DMS79 (cell line): ENCODE data around the gene GLUL.

Experiments
- DNase-seq: peaks from one replicate; lab custom pipeline; 2025; lab: John Stamatoyannopoulos, UW

The GLUL gene

DNA sequence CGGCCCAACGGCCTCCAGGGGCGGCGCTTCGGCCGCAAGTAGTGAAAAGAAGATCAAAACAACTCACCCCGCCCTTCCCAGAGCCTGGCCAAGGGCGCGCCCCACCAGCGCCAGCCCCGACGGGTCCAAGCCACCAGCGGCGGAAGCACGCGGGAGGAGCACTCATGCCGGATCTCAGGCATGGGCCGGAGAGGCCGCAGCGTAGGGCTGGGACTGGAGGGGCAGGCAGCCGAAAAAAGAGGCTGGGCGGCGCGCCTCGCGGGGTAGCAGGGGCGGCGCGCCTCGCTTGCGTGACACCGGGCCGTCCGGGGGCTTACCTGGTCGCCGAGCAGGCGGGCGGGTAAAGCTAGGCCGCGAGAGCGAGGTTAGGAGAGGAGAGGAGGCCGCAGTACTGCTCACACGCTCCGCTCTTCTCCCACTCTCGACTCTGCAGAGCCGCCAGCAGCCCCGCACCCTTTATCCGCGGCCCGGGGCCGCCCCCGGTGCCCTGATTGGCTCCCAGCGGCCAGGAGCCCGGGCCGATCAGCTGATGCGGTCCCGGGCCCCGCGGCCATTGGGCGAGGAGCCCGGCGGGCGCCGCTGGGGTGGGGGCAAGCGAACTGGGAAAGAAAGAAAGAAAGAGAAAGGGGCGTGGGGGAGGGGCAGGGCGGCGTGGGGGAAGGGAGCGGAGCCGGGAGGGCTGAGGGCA, at the start of gene GLUL:
Gene GLUL, minus strand, starts transcription at position 429 of the 688 bp plus-strand sequence. CDS start 3,053 bp downstream, outside the sequence.
- DNase-seq = peak; percentile 90

DNA sequence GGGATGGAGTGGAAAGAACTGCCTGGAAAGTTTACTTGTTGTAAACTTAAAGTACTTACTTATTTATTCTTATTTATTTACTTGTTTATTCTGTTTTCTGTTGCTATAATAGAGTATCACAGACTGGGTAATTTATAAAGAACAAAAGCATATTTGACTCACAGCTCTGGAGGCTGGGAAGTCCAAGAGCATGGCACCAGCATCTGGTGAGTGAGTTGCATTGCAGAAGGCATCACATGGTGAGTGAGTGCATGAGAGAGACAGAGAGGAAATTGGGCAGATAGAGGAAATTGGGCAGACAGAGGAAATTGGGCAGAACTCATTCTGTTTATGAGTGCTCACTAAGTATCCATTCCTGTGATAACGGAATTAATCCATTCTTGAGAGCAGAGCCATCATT, 46.7 kb upstream of the GLUL start:
- no peak for DNase-seq

DNA sequence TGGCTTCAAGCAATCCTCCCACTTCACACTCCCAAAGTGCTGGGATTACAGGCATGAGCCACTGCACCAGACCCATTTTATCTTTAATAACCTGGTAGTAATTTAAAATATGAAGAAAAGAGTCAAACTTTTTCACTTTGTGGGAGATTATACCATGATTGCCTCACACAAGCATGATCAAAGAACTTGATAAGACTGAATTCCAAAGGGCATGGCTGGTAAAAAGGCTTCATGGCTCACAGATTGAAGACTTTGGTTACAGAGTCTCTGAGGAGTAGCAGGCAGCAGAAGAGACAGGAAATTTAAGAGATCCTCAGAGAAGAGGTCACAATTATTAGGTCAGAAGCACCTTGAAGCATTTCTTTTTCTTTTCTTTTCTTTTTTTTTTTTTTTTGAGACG, 42.0 kb upstream of the GLUL start:
- DNase-seq = no peak

DNA sequence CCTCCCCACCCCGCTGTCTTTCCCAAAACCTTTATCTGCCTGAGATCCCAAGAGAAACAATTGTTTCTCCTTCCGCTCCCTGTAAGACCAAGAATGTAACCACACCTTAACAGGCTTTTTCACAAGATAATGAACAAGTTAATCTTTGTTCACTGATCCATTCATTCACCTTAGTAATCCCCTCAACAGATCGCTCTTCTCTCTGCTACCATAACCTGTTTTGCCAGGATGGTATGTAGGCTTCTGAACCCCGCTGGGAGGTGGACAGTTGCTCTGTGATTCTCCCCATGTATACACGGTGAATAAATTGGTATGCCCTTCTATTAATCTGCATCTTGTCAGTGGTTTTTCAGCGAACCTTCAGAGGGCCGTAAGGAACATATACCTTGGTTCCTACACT, 39.7 kb upstream of the GLUL start:
- no peak for DNase-seq

DNA sequence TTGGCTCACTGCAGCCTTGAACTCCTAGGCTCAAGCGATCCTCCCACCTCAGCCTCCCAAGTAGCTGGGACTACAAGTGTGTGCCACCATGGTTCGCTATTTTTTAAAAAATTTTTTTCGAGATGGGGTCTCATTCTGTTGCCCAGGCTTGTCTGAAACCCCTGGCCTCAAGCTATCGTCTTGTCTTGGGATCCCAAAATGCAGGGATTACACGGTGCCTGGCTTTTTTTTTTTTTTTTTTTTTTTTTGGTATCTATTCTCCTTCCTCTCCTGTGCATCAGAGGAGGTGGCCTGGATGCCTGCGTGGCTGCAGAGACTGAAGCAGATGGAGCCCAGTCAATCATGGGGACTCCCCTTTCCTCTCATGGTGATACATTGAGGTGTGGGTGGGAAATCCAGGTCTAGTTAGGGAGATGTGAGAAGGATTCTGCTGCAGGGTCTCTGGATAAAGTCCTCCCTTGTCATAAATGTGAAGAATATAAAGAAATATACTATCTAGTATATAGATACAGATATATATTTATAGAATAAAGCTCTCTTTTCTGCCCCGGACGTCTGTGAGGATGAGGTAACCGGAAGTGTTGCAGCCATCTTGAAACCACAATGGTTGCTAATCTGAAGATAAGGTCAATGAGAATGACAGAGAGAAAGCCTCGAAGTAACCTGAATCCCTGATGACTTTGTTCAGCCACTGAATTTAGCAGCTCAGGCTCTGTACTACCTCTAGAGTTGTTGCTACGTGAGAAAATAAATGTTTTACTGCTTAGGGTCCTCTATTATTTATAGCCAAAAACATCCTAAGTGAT, 38.9 kb upstream of the GLUL start:
- no peak for DNase-seq

DNA sequence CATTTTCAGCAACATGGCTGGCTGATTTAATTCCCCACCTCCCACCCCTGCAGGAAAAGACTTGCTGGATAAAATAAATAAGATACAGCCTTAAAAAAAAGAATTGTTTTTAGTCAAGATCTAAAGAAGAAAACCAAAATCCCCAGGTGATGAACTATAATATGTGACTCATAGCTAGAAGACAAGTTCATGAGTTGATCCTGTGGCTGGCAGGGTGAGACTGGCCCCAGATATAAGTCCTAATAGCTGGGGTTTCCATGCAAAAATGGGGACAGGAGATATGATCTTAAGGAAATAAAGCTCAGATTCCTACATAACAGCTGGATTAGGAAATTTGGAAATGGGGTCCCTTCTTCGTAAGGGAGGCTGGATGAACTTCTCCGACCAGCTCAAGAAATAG, 36.5 kb upstream of the GLUL start:
- no peak for DNase-seq

DNA sequence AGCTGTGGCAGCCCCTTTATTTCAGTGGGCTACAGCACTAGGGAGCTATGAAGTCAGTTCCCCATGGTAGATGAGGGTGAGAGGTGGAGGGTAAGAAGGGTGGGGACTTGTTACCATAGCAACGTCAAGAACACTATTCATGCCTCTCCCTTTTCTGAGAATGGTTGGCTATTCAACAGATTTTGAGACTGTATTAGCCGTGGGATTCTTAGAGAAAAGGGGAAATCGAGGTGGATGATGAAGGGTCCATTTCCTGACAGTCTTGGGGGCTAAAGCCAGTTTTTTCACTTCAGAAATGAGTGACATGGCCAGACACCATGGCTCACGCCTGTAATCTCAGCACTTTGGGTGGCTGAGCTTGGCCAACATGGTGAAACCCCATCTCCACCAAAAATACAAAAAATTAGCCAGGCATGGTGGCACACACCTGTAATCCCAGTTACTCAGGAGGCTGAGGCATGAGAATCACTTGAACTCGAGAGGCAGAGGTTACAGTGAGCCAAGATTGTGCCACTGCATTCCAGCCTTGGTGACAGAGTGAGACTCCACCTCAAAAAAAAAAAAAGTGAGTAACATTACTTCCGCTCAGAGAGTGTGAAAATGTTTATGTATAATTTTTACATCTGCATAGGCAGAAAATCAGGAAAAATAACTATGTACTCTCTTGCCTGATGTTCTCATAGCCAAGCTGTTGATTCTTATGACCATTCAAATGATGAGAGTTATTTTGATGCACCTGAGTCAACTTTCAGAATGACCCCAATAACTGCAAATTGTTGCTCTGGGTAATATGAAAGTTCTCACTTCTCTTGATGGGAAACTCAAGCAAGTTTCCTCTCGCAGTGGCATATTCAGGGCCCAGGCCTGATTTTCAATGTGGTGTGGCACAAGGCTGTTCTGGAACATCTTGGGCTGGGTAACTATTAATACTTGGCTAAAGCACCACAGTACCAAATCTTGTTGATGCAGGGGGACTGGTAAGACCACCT, 35.1 kb upstream of the GLUL start:
- DNase-seq = no peak

DNA sequence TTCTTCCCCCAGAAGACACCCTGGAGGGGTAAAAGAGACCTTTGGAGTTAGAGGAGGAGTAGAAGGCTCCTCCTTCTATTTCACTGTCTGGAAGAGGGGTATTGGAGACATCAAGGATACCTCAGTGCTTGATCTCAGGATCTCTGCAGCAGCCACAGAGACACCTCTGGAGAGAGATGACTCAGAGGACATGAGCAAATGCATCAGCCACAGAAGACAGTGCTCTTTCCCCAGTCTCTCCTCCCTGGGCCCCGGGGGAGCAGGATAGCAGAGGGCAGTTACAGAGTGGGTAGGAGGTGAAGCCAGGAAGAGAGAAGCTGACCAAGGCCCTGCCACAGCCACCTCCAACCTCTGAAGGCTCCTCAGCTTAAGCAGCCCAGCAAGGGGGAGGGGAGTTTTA, 24.2 kb upstream of the GLUL start:
- DNase-seq = no peak

DNA sequence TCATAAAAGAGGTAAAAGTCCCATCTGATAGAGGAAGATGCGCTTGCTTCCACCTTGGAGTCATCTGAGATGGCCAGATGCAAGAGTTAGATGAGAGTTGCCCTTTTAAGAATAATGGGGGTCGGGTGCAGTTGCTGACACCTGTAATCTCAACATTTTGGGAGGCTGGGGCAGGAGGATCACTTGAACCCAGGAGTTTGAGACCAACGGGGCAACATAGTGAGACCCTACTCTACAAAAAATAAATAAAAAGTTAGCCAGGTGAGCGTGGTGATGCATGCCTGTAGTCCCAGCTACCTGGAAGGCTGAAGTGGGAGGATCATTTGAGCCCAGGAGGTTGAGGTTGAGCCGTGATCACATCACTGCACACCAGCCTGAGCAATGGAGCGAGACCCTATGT, 22.4 kb upstream of the GLUL start:
- no peak for DNase-seq

DNA sequence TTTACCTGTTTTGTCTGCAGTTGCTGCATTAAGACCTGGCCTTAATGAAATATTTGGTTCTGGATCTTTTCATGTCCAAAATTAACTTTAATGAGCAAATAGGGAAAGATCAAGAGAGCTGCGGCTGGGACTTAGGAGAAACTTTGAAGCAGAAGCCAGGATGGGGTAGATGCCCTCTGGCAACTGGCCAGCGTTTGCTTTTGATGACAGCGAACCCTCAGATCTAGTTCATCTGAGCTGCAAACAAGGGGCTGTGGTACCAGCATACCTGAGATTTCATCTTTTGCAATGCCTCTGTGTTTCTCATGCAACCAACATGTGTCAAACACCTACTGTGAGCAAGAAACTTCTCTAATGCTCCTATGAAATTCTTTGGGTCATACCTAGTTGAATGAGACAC, 21.9 kb upstream of the GLUL start:
- no peak for DNase-seq

DNA sequence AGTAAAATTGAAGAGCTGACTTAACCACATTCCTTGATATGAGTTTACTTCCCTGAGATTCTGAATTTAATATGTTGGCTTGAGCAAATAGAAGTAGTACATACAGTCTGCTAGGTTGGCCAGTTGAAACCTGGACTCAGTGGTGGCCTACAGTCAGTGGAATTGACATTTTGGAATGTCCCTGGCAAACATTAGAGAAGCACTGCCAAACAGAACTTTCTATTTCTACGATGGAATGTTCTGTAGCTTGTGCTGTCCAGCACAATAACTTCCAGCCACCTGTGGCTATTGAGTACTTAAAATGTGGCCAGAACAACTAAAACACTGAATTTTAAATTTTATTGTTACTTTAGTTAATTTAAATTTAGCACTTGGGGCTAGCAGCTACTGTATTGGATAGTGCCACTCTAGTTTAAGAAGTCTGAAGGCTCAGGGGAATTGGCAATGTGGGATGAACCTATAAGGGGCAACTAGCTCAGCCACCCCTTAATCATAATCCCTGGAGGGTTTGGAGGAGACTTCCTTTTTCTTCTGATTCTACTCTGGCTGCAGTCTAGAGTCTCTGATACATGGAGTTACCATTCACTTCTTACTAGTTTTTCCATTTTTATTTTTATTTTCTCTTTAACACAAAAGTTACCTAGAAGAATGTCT, 19.2 kb upstream of the GLUL start:
- no peak for DNase-seq

DNA sequence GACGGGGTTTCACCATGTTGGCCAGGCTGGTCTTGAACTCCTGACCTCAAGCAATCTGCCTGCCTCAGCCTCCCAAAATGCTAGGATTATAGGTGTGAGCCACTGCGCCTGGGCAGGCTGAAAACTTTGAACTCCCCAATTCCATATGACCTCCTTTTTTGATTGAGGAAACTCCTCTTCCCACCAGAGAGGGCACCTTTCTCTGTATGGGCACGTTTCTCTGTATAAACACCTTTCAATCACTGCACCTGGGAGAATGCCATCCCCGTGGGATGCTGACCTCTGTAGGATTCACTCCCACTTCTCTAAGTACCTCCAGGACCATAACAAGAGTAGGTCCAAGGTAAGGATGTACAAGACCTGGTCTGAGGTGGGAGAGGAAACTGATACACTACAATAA, 18.5 kb upstream of the GLUL start:
- no peak for DNase-seq

DNA sequence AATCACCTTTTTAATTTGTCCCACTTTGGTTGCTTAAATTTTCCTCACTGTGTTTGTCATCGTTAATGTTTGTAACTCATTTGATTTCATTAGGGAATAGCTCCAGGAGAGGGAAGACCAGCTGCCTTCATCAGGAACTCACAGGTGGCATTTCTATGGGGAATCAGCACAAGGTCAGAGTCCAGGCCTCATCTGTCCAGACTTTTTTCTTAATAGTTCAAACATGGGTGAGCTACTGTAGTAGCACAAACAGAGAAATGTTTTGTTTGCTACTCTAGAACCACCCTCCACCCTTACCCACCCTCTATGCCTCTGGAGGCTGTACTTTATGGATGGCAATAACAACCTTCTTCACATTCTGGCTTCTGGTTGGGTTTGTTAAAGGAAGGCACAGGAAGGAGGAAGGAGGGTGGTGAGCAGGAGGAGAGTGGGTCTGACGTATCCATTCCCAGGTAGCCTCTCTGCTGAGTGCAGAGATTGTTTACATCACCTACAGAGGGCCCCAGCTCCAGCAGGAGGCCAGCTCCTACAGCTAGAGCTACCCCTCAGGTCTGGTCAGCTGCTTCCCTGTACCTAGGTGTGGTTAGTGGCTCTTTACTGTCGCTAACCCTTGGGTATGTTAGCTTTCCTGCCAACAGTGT, 17.0 kb upstream of the GLUL start:
- DNase-seq = no peak

DNA sequence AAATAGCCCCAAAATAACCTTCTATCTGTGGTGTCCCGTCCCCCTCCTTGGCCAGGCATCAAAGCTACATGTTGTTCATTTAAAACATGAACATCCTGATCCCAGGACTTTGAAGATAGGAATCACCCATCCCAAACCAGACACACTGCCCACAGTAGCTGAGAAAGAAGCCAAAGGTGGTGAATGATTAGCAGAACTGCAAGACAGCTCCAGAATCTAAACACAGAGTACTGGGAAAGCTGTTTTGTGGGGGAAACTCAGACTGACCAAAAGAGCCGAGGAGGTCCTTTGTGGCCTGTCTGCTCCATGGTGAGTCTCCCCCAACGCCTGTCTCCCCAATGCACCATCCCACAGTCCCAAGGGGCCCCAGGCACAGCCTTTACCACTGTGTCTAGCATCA, 16.1 kb upstream of the GLUL start:
- DNase-seq = no peak

DNA sequence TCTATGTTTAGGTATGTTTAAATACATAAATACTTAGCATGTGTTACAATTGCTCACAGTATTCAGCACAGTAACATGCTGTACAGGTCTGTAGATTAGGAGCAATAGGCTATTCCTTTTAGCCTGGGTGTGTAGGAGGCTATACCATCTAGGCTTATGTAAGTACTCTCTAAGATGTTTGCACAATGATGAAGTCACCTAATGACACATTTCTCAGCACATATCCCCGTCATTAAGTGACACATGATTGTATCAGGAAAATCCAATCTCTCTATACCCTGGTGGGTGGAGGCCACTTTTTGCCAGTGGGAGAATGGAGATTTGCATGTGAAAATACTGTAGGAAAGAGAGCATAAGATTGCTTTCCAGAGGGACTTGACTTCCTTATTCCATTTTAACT, 14.4 kb upstream of the GLUL start:
- no peak for DNase-seq

DNA sequence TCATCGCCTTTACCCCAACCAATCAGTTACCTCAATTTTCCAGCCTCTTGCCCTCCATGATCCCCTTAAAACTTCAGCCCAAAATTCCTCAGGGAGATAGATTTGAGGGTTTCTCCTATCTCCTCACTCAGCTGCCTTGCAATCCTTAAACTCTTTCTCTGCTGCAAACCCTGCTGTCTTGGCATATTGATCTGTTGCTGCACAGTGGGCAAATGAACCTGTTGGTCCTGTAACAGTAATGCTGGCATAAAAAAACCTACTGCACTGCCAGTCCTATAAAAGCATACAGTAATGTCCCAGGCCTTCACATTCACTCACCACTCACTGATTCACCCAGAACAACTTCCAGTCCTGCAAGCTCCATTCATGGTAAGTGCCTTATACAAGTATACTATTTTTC, 14.0 kb upstream of the GLUL start:
- DNase-seq = no peak

DNA sequence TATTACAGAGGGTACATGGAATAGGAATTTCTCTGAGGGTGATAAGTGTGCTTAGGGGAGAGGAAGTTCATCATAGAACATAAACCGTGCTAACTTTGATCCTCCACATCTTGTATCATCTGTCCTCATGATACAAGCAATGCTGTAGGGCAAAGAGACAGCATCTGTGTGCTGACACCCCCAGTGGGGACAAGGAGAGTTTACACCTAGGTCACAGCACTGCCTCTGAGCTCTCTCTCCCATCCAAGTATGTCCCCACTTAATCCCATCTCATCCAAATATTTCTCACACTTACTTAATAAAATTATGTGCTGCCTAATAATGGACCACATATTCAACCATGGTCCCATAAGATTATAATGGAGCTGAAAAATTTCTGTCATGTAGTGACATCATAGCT, 13.2 kb upstream of the GLUL start:
- no peak for DNase-seq

DNA sequence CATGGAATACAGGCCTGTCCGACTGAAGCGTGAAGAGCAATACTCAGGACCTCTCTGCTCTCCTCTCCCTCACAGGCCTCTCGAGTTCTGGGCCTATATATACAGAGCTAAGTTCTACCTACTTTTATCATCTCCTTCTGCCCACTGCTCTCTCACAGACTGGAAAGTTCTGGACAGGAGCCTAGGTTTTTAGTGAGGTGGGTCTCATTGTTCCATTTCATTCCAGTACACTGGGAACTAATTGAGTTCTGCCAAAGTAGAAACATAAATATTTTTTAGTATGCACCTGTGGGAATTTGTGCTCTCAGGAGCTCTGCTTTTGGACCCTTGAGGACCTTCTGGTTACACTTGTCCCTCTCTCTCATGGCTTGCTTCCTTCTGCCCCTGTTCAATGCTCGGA, 9.0 kb upstream of the GLUL start, which contains the start of gene TEDDM1:
Gene TEDDM1, minus strand, starts transcription at position 101 of the 400 bp plus-strand sequence. CDS start 182 bp downstream, outside the sequence.
- no peak for DNase-seq

DNA sequence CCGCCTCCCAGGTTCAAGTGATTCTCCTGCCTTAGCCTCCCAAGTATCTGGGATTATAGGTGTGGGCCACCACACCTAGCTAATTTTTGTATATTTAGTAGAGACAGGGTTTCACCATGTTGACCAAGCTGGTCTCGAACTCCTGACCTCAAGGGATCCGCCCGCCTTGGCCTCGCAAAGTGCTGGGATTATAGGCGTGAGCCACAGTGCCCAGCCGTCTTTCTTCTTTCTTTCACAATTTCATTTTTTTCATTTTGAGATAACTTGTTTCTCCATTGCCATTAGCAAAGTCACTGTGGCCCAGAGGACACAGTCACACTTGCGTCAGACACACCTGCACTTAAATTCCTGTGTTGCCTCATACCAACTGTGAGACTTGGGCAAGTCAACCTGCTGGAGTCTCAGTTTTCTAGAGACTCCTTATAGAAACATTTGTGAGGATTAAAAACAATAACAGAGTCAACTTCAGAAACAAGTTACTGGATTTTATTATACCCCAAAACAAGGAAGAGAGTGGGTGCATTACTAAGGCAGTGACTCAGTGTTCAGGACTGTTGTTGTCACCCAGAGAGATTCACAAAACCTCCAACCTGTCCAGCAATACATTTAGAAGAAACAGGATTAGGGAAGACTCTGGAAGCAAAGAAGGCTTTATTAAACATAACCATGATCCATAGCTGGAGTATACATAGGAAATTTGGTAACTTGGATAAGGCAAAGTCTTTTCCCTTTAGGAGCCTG, 6.2 kb upstream of the GLUL start:
- no peak for DNase-seq

DNA sequence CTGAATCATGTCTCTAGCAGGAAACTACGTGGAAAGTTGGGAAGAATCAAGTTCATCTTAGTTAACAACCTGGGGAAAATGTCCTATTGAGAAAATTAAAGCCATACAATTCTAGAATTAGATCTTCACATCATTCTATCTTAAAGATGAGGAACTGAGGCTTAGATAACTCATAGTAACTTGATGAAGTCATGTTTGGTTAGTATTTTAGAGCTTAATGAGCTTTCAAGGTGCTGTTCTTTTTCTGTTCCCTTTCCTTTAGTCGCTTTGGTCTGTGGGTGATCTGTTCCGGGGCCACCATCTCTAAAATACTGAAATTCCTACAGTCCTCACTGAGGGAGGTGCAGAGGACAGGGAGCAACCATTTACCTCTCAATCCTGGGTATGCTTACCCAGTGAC, 4.3 kb upstream of the GLUL start:
- DNase-seq = no peak
